ENCODE results near the gene DISC1. TPM values are rescaled to one million over a fixed set of nuclear protein-coding genes. Genes with fewer than 3 reads are reported as not detected.

DISC1 gene
- total RNA-seq, 6 experiments from 2014 or later: 1.8 to 3.3 (median 2.4) TPM

DNA sequence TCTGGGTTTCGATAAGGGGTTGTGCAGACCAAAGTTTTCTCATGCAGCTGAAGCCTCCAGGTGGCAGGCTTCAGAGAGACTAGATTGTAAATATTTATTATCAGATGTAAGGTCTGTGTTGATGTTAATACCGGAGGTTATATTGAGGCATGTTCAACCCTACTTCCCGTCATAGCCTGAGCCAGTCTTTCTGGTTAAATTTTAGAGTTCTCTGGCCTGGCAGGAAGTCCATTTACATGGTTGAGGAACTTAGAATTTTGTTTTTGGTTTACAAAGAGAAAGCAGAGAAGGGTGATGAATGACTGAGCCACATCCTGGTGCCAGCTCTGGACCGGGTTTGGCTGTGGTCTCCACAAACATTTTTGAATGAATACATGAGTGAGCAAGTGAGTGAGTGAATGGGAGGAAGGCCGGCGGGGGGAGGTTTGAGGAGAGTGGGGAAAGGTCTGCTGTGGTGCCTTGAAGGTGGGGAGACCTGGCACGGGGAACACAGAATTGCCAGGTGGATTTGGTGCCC is 218.5 kb downstream of the DISC1 start:
- intact Hi-C loops (cut with DNase I): no loop called here
- H3K27ac ChIP-seq: no peak overlapping the region
- no peaks in the 10 kb centered on the region for H3K9me3 ChIP-seq
- H3K4me1 ChIP-seq: no peaks in the 10 kb centered on the region
- TF ChIP-seq, protein P1, sequence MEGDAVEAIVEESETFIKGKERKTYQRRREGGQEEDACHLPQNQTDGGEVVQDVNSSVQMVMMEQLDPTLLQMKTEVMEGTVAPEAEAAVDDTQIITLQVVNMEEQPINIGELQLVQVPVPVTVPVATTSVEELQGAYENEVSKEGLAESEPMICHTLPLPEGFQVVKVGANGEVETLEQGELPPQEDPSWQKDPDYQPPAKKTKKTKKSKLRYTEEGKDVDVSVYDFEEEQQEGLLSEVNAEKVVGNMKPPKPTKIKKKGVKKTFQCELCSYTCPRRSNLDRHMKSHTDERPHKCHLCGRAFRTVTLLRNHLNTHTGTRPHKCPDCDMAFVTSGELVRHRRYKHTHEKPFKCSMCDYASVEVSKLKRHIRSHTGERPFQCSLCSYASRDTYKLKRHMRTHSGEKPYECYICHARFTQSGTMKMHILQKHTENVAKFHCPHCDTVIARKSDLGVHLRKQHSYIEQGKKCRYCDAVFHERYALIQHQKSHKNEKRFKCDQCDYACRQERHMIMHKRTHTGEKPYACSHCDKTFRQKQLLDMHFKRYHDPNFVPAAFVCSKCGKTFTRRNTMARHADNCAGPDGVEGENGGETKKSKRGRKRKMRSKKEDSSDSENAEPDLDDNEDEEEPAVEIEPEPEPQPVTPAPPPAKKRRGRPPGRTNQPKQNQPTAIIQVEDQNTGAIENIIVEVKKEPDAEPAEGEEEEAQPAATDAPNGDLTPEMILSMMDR (IDR thresholded peaks at IDR 0.05): no peak
- no peak for TF ChIP-seq POLR2A (IDR thresholded peaks at IDR 0.05)
- H3K4me3 ChIP-seq: no peak overlapping the region
- H3K27me3 ChIP-seq: no peaks in the 10 kb centered on the region
- ATAC-seq (peak in 2 of 4 donors; percentile 30 to 35), DNase-seq (no peak)
- no peaks in the 10 kb centered on the region for H3K36me3 ChIP-seq
- 44% methylated on average over 7 of the region's 7 CpGs for WGBS (ENCODE audit: insufficient coverage, low coverage, low lambda C conversion rate, missing lambda C conversion rate)

DNA sequence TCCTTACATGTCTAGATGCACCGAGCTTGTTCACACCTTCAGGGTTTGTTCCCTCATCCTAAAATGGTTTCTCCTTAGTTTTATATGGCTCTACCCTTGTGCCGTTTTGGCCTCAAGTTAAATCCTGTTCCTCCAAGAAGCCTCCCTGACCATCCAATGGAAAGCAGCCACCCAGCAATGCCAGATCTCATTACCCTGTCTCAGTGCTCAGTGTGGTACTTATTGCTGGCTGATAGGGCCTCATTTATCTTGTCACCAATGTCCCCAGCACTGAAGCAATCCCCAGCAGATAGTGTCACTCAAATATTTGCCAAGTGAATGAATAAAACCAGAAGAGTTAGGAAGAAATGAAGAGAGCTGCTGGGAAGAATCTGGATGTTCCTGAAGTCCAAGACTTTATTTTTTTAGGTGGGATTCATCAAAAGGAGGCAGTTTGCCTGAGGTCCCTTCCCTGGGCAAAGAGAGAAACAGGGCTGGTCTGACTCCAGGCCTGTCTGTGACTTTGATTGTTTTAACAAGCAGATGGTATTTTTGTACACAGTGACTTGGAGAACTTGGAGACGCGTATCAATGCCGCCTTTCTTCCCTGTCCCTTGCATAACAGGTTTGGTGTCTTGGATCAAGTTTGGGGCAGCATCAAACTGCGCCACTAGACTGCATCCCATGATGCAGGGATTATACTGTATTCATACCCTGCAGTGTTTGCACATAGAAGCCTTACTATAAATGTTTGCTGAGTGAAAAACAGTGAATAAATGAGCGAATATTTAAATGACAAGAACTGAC is 221.2 kb downstream of the DISC1 start:
- Histone ChIP-seq H3K4me3 (no peak overlapping the region), H3K27me3 (no peaks in the 10 kb centered on the region), H3K9me3 (no peaks in the 10 kb centered on the region), H3K27ac (no peak overlapping the region), H3K4me1 (no peaks in the 10 kb centered on the region), H3K36me3 (no peaks in the 10 kb centered on the region)
- intact Hi-C loops (cut with DNase I): no loop called here
- WGBS (ENCODE audit: insufficient coverage, low coverage, low lambda C conversion rate, missing lambda C conversion rate): 82% methylated on average over 7 of the region's 7 CpGs
- no peak for TF ChIP-seq POLR2A (IDR thresholded peaks at IDR 0.05)
- TF ChIP-seq, protein P1 (IDR thresholded peaks at IDR 0.05): no peak
- no peak for DNase-seq
- ATAC-seq: no peak

GRCh38 chr1:231849981-231850380 is 223.4 kb downstream of the DISC1 start:
- no peak for ATAC-seq
- WGBS (ENCODE audit: insufficient coverage, low coverage, low lambda C conversion rate, missing lambda C conversion rate): 89% methylated on average over 5 of the region's 5 CpGs

DNA sequence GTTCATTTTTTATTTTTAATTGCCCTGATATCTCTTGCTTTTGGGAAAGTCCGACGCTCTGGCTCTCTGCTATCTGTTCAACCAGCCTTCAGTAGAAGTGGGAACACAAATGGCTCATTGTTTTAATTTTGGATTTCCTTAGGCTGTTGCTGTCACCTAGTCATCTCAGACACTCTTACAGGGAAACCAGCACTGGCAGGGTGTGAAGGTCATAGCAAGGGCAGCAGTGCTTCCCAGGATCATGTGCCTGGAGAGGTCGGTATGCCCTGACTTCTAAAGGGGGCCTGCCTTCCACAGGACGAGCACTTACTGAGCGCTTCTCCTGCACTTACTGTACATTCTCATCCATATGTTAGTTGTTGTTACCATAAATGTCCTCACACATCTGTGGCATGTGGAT is 224.2 kb downstream of the DISC1 start:
- ATAC-seq (no peak), DNase-seq (no peak)

More at GRCh38 chr1:231849981-231850380, 223.4 kb downstream of the DISC1 start:
- Histone ChIP-seq H3K27ac (no peak overlapping the region), H3K27me3 (no peaks in the 10 kb centered on the region), H3K4me3 (no peak overlapping the region), H3K36me3 (no peaks in the 10 kb centered on the region), H3K9me3 (no peaks in the 10 kb centered on the region), H3K4me1 (no peaks in the 10 kb centered on the region)
- DNase-seq: no peak
- no peak for TF ChIP-seq POLR2A (IDR thresholded peaks at IDR 0.05)
- TF ChIP-seq, protein P1 (IDR thresholded peaks at IDR 0.05): no peak
- intact Hi-C loops (cut with DNase I): no loop called here

More for the DNA sequence above, 224.2 kb downstream of the DISC1 start:
- TF ChIP-seq POLR2A (IDR thresholded peaks at IDR 0.05): no peak
- TF ChIP-seq, protein P1 (IDR thresholded peaks at IDR 0.05): no peak
- H3K4me1 ChIP-seq: no peaks in the 10 kb centered on the region
- no peaks in the 10 kb centered on the region for H3K36me3 ChIP-seq
- no peaks in the 10 kb centered on the region for H3K9me3 ChIP-seq
- H3K27me3 ChIP-seq: no peaks in the 10 kb centered on the region
- WGBS (ENCODE audit: insufficient coverage, low coverage, low lambda C conversion rate, missing lambda C conversion rate): 89% methylated on average over 5 of the region's 5 CpGs
- no peak overlapping the region for H3K27ac ChIP-seq
- no peak overlapping the region for H3K4me3 ChIP-seq
- intact Hi-C loops (cut with DNase I): no loop called here
